ENCODE data around the gene VEPH1.

VEPH1 gene

DNA sequence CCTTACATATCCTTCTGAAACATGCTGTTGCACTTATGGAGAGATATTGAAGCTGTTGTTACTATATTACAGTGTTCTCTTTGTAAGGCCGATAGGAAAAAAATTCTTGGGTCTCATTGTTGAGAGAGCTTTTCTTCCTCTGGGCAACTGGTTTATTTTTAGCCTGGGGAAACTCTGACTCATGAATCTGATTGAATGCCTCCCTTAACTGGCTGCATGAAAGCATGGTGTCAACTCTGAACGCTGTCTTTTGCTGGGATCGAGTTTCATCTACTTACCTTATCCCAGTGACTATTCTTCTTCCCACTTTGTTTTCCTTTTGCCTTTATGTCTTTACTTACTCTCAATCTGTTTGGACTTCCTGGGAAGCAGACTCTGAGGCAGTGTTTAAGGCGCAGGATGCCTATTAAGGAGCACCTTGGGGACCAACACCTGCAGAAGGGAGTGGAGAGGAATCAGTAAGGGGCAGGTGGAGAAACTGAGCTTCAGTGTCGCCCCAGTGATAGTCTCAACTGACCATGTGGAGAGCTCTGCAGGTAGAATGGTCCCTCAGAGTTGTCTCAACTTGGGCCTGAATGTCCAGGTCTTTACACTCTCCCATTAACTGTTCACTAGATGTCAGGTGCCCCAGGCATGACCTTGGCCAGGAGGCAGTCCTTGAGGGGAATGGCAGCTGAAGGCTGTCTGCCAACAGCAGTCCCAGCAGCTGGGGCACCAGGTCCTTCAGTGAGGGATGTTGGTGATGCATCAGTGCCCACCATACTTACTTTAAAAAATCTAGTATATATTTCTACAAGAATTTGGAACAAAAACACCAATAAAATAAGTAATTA is 254.4 kb downstream of the VEPH1 start:
- H3K4me3 ChIP-seq (ENCODE audit: low read depth, low read length) = no peak overlapping the region
- DNase-seq (ENCODE audit: low read depth) = peak; percentile 75

DNA sequence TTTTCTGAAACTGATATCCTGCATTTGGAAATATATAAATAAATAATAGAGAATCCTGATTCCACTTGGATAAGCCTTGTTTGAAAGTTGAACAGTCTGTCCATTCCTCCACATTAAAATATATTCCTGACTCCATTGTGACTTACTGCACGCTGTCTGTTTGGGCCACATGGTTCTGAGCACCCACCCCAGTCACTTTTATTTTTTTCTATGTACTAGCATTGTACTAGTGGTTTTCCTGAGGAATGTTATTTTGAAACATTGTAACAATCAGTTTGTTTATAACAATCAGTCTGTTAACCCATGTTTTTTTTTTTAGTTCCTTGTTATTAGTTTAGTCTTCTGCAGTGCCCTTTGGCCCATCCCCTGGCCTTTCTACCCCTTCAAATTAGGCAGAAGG is 255.8 kb downstream of the VEPH1 start:
- no peak overlapping the region for H3K4me3 ChIP-seq (ENCODE audit: low read depth, low read length)
- no peak for DNase-seq (ENCODE audit: low read depth)

DNA sequence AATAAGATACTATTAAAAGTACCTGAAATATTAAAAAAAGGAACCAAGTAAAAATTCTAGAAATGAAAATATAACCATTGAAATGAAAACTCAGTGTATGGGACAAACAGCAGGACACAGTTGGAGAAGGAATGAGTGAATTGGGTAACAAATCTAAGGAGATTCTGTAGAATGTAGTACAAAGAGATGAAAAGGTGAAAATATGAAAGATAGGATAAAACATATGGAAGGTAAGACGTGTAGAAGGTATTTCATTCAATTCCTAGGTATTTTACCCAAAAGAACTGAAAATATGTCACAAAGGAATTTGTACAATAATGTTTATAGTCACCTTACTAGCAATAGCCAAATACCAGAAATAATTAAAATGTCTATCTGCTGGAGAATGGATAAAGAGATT is 260.4 kb downstream of the VEPH1 start:
- H3K4me3 ChIP-seq (ENCODE audit: low read depth, low read length) = no peak overlapping the region
- no peak for DNase-seq (ENCODE audit: low read depth)

DNA sequence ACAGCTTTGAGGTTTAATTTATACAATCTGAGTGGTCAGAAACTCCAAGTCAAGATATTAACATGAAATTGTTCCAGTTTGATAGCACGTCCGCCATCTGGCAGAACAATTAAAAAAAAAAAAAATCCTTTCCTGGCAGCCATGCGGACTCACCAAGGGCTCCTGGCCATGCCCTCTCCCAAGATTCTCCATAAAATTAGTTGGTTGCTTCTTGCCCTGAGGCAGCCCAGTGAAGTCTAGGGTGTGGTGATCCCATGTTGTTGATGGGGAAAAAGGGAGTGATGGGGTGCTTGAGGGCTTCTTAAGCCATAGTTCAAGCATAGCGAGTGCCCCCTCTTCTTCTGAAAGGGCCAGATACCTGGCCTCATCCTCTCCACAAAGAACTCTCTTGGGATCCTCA is 261.6 kb downstream of the VEPH1 start:
- DNase-seq (ENCODE audit: low read depth) = no peak

GRCh38 chr3:157240408-157240807 is 262.8 kb downstream of the VEPH1 start:
- no peak overlapping the region for H3K4me3 ChIP-seq (ENCODE audit: low read depth, low read length)
- no peak for DNase-seq (ENCODE audit: low read depth)

More for the DNA sequence above, 261.6 kb downstream of the VEPH1 start:
- H3K4me3 ChIP-seq (ENCODE audit: low read depth, low read length) = no peak overlapping the region

DNA sequence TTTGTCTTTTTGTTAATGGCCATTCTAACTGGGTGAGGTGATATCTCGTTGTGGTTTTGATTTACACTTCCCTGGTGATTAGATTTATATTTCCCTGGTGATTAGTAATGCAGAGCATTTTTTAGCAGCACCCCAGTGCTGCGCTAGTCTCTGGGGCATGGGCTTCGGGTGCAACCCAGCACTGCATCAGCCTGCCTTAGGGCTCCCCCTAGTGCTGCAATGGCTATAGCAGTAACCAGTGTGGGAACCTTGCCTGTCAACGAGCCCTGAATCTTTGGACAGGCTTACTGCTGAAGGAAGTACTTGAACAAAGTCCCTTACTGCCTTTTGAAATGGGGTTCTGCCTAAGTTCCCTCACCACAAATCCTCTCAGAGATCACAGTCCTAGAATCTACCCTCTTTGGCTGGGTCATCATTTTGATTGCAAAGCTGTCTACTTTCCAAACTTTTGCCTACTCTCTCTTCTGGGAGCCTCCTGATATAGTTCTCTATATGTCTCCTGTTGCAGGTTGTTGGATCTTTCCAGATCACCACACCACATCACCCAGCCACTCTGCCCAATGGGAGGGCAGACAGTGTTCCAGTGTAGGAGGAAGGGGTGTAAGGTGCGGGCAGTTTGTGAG is 264.0 kb downstream of the VEPH1 start:
- DNase-seq (ENCODE audit: low read depth) = no peak
- no peak overlapping the region for H3K4me3 ChIP-seq (ENCODE audit: low read depth, low read length)

DNA sequence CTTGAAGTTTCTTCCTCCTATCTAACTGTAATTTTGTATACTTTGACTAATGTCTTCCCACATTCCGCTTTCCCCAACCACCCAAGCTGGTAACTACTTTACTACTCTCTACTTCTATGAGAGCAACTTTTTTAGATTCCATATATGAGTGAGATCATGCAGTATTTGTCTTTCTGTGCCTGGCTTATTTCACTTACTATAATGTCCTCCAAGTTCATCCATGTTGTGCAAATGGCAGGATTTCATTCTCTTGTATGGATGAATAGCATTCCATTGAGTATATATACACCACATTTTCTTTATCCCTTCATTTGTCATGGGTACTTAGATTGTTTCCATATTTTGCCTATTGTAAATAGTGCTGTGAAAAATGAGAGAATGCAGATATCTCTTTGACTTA is 264.8 kb downstream of the VEPH1 start:
- no peak overlapping the region for H3K4me3 ChIP-seq (ENCODE audit: low read depth, low read length)
- DNase-seq (ENCODE audit: low read depth) = no peak

DNA sequence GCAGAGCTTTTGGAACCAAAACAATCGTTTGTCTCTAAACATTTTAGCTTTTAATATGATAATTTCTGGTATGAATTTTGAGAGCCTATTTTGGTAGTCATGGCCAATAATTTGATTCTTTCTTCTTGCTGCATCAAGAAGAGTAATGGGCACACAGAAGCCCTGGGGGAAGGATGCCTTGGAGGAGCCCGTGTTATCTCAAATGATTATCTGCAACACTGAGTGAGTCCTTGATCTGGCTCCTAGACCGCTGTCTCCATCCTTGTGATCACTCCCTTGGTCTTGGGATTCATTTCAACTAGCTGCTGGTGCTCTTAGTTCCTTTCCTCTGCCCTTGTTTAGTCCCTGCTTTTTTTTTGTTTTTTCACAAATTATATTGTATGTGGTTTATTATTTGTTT is 265.3 kb downstream of the VEPH1 start:
- H3K4me3 ChIP-seq (ENCODE audit: low read depth, low read length) = no peak overlapping the region
- DNase-seq (ENCODE audit: low read depth) = no peak

DNA sequence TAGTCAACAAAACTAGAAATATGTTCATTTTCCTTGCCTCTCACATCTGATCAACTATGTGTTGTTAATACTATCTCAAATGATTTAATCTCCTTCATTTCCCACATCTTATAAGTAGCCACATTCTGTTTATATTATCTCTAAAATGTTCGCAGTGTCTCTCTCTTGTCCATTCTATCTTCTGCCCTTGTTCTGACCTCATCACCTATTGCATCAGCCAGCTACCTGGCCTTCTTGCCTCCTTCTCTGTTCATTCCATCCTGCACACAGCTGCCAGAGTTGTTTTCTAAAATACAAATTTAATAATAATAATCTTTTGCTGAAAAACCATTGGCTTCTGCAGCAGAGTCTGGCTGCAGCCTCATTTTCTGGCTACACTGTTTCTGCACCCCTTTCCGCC is 267.9 kb downstream of the VEPH1 start:
- H3K4me3 ChIP-seq (ENCODE audit: low read depth, low read length) = no peak overlapping the region
- DNase-seq (ENCODE audit: low read depth) = no peak

- H3K4me3 ChIP-seq (ENCODE audit: low read depth, low read length) = no peak overlapping the region
Measured at GRCh38 chr3:157233923-157234322, 269.3 kb downstream of the VEPH1 start.

DNA sequence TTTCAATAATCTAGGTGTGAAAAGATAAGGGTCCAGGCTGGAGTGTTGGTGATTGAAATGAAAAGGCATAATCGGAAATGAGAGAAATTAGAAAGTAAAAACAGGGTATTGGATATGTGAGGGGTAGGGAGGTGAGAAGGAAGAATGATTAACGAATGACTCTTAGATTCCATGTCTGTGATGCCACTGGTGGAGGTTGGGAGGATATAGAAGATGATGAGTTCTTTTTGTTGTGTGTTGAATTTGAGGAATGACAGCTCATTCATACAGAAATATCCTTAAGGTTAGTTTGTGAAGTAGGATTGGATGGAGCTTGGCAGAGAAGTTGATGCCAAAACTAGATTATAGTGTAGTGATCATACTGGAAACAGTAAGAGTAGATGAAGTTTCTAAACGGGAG is 271.1 kb downstream of the VEPH1 start:
- no peak for DNase-seq (ENCODE audit: low read depth)
- H3K4me3 ChIP-seq (ENCODE audit: low read depth, low read length) = no peak overlapping the region

More at GRCh38 chr3:157233923-157234322, 269.3 kb downstream of the VEPH1 start:
- no peak for DNase-seq (ENCODE audit: low read depth)

- no peak for DNase-seq (ENCODE audit: low read depth)
- H3K4me3 ChIP-seq (ENCODE audit: low read depth, low read length) = no peak overlapping the region
Measured at GRCh38 chr3:157231071-157231470, 272.1 kb downstream of the VEPH1 start.

DNA sequence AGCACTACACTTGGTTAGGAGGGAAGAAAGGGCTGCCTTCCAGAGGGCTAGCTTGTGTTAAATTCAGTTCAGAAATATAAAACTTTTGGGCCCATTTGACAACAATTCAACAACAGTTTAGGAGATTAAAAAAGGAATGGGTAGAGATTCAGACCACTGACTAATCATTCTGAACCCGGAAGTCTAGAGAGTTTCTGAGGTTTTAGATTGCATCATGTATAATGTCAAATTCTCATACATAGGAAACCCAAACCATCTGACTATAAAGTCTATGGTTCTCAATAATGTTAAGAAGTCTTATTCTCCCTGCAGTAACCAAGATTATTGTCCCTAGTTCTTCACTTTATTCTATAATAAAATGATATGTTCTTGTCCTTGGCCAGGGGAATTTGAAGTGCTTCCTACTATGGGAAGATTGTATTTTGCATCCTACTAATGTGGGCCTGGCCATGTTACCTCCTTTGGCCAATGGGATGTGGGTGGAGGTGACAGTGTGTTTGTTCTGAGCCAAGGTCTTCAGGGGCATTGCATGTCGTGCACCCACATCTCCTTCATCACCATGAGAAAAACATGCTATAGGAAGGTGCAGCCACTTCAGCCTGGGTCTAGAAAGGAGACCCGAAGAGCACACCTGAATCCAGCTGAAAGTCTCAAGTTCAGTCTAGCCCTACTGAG is 276.9 kb downstream of the VEPH1 start:
- no peak overlapping the region for H3K4me3 ChIP-seq (ENCODE audit: low read depth, low read length)
- no peak for DNase-seq (ENCODE audit: low read depth)

DNA sequence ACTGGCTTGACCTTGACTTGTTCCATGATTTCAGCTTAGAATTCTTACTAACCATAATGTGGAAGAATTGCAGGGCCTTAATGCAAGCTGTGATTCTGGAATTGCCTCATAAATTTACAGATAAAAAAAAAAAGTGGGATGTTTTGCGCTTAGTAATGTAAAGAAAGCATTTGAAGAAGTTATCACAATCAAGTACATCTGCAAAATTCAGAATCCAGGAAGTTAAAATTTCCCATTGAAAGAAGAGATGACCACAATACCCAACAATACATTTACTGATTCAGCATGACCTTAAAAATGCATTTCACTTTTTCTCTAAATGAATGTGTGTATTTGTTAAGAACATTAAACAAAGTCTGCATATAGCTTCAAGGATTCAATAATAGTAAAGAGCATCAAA is 278.2 kb downstream of the VEPH1 start:
- H3K4me3 ChIP-seq (ENCODE audit: low read depth, low read length) = no peak overlapping the region
- DNase-seq (ENCODE audit: low read depth) = no peak

DNA sequence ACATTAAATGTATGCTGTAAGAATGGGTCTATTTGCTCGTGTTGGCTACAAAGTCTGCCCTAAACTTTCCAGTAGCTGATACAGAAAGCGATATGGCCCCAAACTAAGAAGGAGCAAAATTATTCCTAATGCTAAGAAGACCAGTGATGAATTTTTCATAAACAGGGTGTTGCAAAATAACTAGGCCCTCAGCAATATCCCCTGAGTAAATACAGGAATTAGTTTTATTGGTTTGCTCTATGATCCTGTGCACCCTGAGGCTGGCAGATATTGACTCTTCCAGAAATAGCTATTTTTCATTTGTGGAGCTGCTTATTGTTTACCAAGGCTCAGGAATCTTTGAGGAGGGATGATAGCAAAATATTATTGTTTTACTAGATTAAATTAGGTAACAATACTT is 282.3 kb downstream of the VEPH1 start:
- no peak overlapping the region for H3K4me3 ChIP-seq (ENCODE audit: low read depth, low read length)
- no peak for DNase-seq (ENCODE audit: low read depth)

GRCh38 chr3:157220211-157220610 is 283.0 kb downstream of the VEPH1 start:
- no peak for DNase-seq (ENCODE audit: low read depth)

DNA sequence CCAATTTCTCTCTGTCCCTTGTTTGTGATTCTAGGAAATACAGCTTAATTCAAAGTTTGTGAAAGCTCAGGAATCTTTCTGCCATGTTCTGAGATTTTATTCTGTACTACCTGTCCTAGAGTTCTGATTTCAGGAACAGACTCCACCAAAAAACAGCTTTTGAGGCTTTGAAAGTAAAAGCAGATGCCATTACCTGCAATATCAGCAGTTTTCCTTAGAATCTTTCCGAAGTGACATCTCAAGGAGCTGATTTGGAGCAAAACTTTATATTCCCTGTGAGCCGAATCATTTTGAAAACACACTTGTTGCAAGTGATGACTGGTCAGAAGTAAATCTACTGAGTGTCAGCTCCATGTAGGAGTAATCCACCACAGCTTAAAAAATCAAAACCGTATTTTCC is 284.0 kb downstream of the VEPH1 start:
- no peak for DNase-seq (ENCODE audit: low read depth)
- H3K4me3 ChIP-seq (ENCODE audit: low read depth, low read length) = no peak overlapping the region

More at GRCh38 chr3:157220211-157220610, 283.0 kb downstream of the VEPH1 start:
- H3K4me3 ChIP-seq (ENCODE audit: low read depth, low read length) = no peak overlapping the region

All from skeletal muscle cell (primary cell).